ENCODE data around the gene CERKL.

DNA sequence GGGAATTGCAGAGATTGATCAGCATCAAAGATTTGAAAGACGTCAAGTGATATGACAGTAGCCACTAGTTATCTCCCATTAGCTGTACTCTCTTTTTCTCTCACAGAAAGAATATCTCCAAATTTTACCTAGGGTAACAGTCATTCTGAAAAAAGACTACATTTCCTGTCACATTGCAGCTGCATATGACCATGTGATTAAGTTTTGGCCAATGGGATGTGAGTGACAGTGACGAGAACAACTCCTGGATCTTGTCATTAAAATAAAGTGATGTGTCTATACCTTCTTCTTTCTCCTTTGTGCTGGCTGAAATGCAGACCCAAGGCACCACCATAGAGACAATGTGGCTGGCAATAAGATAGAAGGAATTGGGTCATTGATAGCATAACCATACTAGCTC lies 34.0 kb upstream of the CERKL start:
- TF ChIP-seq, protein P1, sequence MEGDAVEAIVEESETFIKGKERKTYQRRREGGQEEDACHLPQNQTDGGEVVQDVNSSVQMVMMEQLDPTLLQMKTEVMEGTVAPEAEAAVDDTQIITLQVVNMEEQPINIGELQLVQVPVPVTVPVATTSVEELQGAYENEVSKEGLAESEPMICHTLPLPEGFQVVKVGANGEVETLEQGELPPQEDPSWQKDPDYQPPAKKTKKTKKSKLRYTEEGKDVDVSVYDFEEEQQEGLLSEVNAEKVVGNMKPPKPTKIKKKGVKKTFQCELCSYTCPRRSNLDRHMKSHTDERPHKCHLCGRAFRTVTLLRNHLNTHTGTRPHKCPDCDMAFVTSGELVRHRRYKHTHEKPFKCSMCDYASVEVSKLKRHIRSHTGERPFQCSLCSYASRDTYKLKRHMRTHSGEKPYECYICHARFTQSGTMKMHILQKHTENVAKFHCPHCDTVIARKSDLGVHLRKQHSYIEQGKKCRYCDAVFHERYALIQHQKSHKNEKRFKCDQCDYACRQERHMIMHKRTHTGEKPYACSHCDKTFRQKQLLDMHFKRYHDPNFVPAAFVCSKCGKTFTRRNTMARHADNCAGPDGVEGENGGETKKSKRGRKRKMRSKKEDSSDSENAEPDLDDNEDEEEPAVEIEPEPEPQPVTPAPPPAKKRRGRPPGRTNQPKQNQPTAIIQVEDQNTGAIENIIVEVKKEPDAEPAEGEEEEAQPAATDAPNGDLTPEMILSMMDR (conservative IDR thresholded peaks at IDR 0.05; ENCODE audit: low read length) = no peak
- TF ChIP-seq EZH2phosphoT487 (IDR thresholded peaks at IDR 0.05; ENCODE audit: borderline replicate concordance) = no peak

All from Loucy (cell line).